GM23248 (cell line): Measurements from ENCODE around the gene LCE2C. TPM values are rescaled to one million over a fixed set of nuclear protein-coding genes. Genes with fewer than 3 reads are reported as not detected.
A peak's percentile ranks its signal among the peaks of the same experiment; 100 is the strongest.

Source experiments
- DNase-seq: peaks from one replicate; pipeline ENCODE4 v3.0.0-alpha.2; 2015
- H2AFZ ChIP-seq: fragments of 200-600 bp; sonication (generic); 2 replicates; pipeline ENCODE4 v1.6.1; 2016; ENCODE audit warnings: antibody characterized with exemption
- H3F3A ChIP-seq: fragments of 200-600 bp; sonication (generic); 2 replicates; pipeline ENCODE4 v1.6.1; 2016; ENCODE audit warnings: mild to moderate bottlenecking, antibody characterized with exemption, mixed run types; ENCODE audit not compliant: insufficient read depth
- H3K27ac ChIP-seq: fragments of 200-600 bp; sonication (generic); 2 replicates; pipeline ENCODE4 v1.5.1; 2016; ENCODE audit warnings: mild to moderate bottlenecking
- H3K27me3 ChIP-seq: fragments of 200-600 bp; sonication (generic); replicated peaks from 2 replicates; pipeline ENCODE4 v1.6.1; 2016; ENCODE audit warnings: mild to moderate bottlenecking; ENCODE audit not compliant: insufficient read depth
- H3K36me3 ChIP-seq: fragments of 200-600 bp; sonication (generic); 2 replicates; pipeline ENCODE4 v1.6.1; 2016; ENCODE audit warnings: low read depth, mild to moderate bottlenecking
- H3K4me1 ChIP-seq: fragments of 200-600 bp; sonication (generic); 2 replicates; pipeline ENCODE4 v1.6.1; 2016; ENCODE audit warnings: mild to moderate bottlenecking; ENCODE audit not compliant: insufficient read depth
- H3K4me2 ChIP-seq: fragments of 200-600 bp; sonication (generic); one replicate; pipeline ENCODE4 v1.6.1; 2016; ENCODE audit warnings: mild to moderate bottlenecking; ENCODE audit not compliant: unreplicated experiment
- H3K4me3 ChIP-seq: fragments of 200-600 bp; sonication (generic); 2 replicates; pipeline ENCODE4 v1.5.1; 2016; ENCODE audit warnings: mild to moderate bottlenecking
- H3K79me2 ChIP-seq: fragments of 200-600 bp; sonication (generic); 2 replicates; pipeline ENCODE4 v1.6.1; 2016; ENCODE audit warnings: mild to moderate bottlenecking; ENCODE audit not compliant: insufficient read depth
- H3K9ac ChIP-seq: fragments of 200-600 bp; sonication (generic); 2 replicates; pipeline ENCODE4 v1.6.1; 2016; ENCODE audit warnings: mild to moderate bottlenecking
- H3K9me2 ChIP-seq: fragments of 200-600 bp; sonication (generic); 2 replicates; pipeline ENCODE4 v1.6.1; 2016; ENCODE audit warnings: mixed run types, mild to moderate bottlenecking, moderate library complexity; ENCODE audit not compliant: insufficient read depth
- H3K9me3 ChIP-seq: fragments of 200-600 bp; sonication (generic); one replicate; pipeline ENCODE4 v1.6.1; 2017; ENCODE audit warnings: low read depth
- H4K20me1 ChIP-seq: fragments of 200-600 bp; sonication (generic); 2 replicates; pipeline ENCODE4 v1.6.0; 2016; ENCODE audit not compliant: insufficient read depth
- EZH2 ChIP-seq: fragments of 200-600 bp; sonication (generic); IDR thresholded peaks from 2 replicates; pipeline ENCODE4 v1.6.1; 2018; ENCODE audit warnings: antibody characterized with exemption, mild to moderate bottlenecking; ENCODE audit not compliant: insufficient read depth, poor library complexity, severe bottlenecking
- EZH2phosphoT487 ChIP-seq: fragments of 200-600 bp; sonication (generic); IDR thresholded peaks from 2 replicates; pipeline ENCODE4 v1.6.1; 2018; ENCODE audit warnings: antibody characterized with exemption, moderate library complexity, mild to moderate bottlenecking, low read depth; ENCODE audit not compliant: insufficient read depth
- in situ Hi-C: fragments of 300-500 bp; cut with MboI; formaldehyde crosslinking; loops from 2 replicates; pipeline ENCODE4 v1.15.0; 2020
- polyA plus RNA-seq: library from polyadenylated mRNA; unstranded; fragments of >200 nt; fragmentation: Nextera tagmentation; extraction: Ambion mirVana; gene quantifications from 2 replicates; pipeline ENCODE4 v1.2.1, GENCODE V29; 2016
- total RNA-seq: library from RNA; depleted of rRNA; stranded (reverse); fragments of >200 nt; shearing (Covaris generic); gene quantifications from 2 replicates; pipeline ENCODE4 v1.2.3, GENCODE V29; 2014; rRNA removed

The LCE2C gene
- total and polyA plus RNA-seq, 2 experiments from 2014 or later, result 2.0 TPM; not detected in 1

GRCh38 chr1:152725261-152725660 lies 50.2 kb downstream of the LCE2C start:
- 0 out of 2 replicates have a peak, but pooled peaks cover 6% of the 10 kb centered on the region for H3K4me1 ChIP-seq
- H4K20me1 ChIP-seq, result no peaks in the 10 kb centered on the region
- no peaks in the 10 kb centered on the region for H3K79me2 ChIP-seq
- H3F3A ChIP-seq, result no peaks in the 10 kb centered on the region
- no peak overlapping the region for H2AFZ ChIP-seq
- no peaks in the 10 kb centered on the region; the same call in 1 of the 2 replicates for H3K27me3 ChIP-seq
- no peaks in the 10 kb centered on the region for H3K9me2 ChIP-seq
- in situ Hi-C loops, result no loop called here
- no peaks in the 10 kb centered on the region for H3K9me3 ChIP-seq
- peak; percentile 50 for DNase-seq
- H3K4me2 ChIP-seq, result no peak overlapping the region
- H3K36me3 ChIP-seq, result no peaks in the 10 kb centered on the region
- no peak overlapping the region for H3K4me3 ChIP-seq
- H3K9ac ChIP-seq, result no peak overlapping the region
- H3K27ac ChIP-seq, result no peak overlapping the region
- TF ChIP-seq EZH2 (no peak), EZH2phosphoT487 (no peak)

Other genes starting within 250 kb of the LCE2C start
- not detected in 2 replicates for gene LCE5A, start 164.5 kb upstream of the LCE2C start, total RNA-seq
- not detected in 2 replicates for gene LCE5A, start 164.5 kb upstream of the LCE2C start, polyA plus RNA-seq
- gene CRCT1, start 160.8 kb upstream of the LCE2C start, total RNA-seq, result not detected in 2 replicates
- gene CRCT1, start 160.8 kb upstream of the LCE2C start, polyA plus RNA-seq, result not detected in 2 replicates
- gene LCE3E, start 108.5 kb upstream of the LCE2C start, total RNA-seq, result not detected in 2 replicates
- gene LCE3E, start 108.5 kb upstream of the LCE2C start, polyA plus RNA-seq, result not detected in 2 replicates
- gene LCE3D, start 94.8 kb upstream of the LCE2C start, total RNA-seq, result 0.51 TPM in 1 of 2 replicates, not detected in the other
- 0.33 and 1.0 TPM in 2 replicates for gene LCE3D, start 94.8 kb upstream of the LCE2C start, polyA plus RNA-seq
- not detected in 2 replicates for gene LCE3C, start 75.0 kb upstream of the LCE2C start, total RNA-seq
- gene LCE3C, start 75.0 kb upstream of the LCE2C start, polyA plus RNA-seq, result not detected in 2 replicates
- gene LCE3B, start 61.5 kb upstream of the LCE2C start, total RNA-seq, result not detected in 2 replicates
- not detected in 2 replicates for gene LCE3B, start 61.5 kb upstream of the LCE2C start, polyA plus RNA-seq
- not detected in 2 replicates for gene LCE3A, start 52.2 kb upstream of the LCE2C start, total RNA-seq
- 1.4 TPM in 1 of 2 replicates, not detected in the other for gene LCE3A, start 52.2 kb upstream of the LCE2C start, polyA plus RNA-seq
- not detected in 2 replicates for gene LCE2D, start 11.9 kb upstream of the LCE2C start, total RNA-seq
- not detected in 2 replicates for gene LCE2D, start 11.9 kb upstream of the LCE2C start, polyA plus RNA-seq
- gene LCE2B, start 10.8 kb downstream of the LCE2C start, total RNA-seq, result not detected in 2 replicates
- gene LCE2B, start 10.8 kb downstream of the LCE2C start, polyA plus RNA-seq, result not detected in 2 replicates
- gene LCE2A, start 23.1 kb downstream of the LCE2C start, total RNA-seq, result 9.9 and 12.1 TPM in 2 replicates
- 11.1 and 12.4 TPM in 2 replicates for gene LCE2A, start 23.1 kb downstream of the LCE2C start, polyA plus RNA-seq
- not detected in 2 replicates for gene LCE4A, start 32.9 kb downstream of the LCE2C start, total RNA-seq
- 0.39 and 0.51 TPM in 2 replicates for gene LCE4A, start 32.9 kb downstream of the LCE2C start, polyA plus RNA-seq
- gene KPRP, start 82.7 kb downstream of the LCE2C start, total RNA-seq, result under 0.01 and 0.22 TPM in 2 replicates
- gene KPRP, start 82.7 kb downstream of the LCE2C start, polyA plus RNA-seq, result 9.9 and 10.4 TPM in 2 replicates
- not detected in 2 replicates for gene LCE1F, start 99.9 kb downstream of the LCE2C start, total RNA-seq
- gene LCE1F, start 99.9 kb downstream of the LCE2C start, polyA plus RNA-seq, result 1.1 and 1.8 TPM in 2 replicates
- not detected in 2 replicates for gene LCE1E, start 111.0 kb downstream of the LCE2C start, total RNA-seq
- gene LCE1E, start 111.0 kb downstream of the LCE2C start, polyA plus RNA-seq, result not detected in 2 replicates
- gene LCE1D, start 121.4 kb downstream of the LCE2C start, total RNA-seq, result not detected in 2 replicates
- not detected in 2 replicates for gene LCE1D, start 121.4 kb downstream of the LCE2C start, polyA plus RNA-seq
- gene LCE1C, start 131.4 kb downstream of the LCE2C start, total RNA-seq, result not detected in 2 replicates
- gene LCE1C, start 131.4 kb downstream of the LCE2C start, polyA plus RNA-seq, result not detected in 2 replicates
- gene LCE1B, start 136.7 kb downstream of the LCE2C start, total RNA-seq, result not detected in 2 replicates
- not detected in 2 replicates for gene LCE1B, start 136.7 kb downstream of the LCE2C start, polyA plus RNA-seq
- gene LCE1A, start 152.2 kb downstream of the LCE2C start, total RNA-seq, result not detected in 2 replicates
- gene LCE1A, start 152.2 kb downstream of the LCE2C start, polyA plus RNA-seq, result not detected in 2 replicates
- not detected in 2 replicates for gene LCE6A, start 167.6 kb downstream of the LCE2C start, total RNA-seq
- gene LCE6A, start 167.6 kb downstream of the LCE2C start, polyA plus RNA-seq, result not detected in 2 replicates
- gene LCE7A, start 184.7 kb downstream of the LCE2C start, total RNA-seq, result not detected in 2 replicates
- not detected in 2 replicates for gene LCE7A, start 184.7 kb downstream of the LCE2C start, polyA plus RNA-seq
- gene SMCP, start 203.0 kb downstream of the LCE2C start, total RNA-seq, result not detected in 2 replicates
- gene SMCP, start 203.0 kb downstream of the LCE2C start, polyA plus RNA-seq, result not detected in 2 replicates
- 0.76 and 1.1 TPM in 2 replicates for gene IVL, start 233.3 kb downstream of the LCE2C start, total RNA-seq
- 0.68 and 1.2 TPM in 2 replicates for gene IVL, start 233.3 kb downstream of the LCE2C start, polyA plus RNA-seq